Muscle layer of duodenum (tissue), 2 donors: ENCODE measurements around the gene EDEM2.

Experiments used
- H3K27ac ChIP-seq: one replicate; pipeline ENCODE4 v1.7.0; 2013; ENCODE audit warnings: mild to moderate bottlenecking, low read length
- H3K27me3 ChIP-seq: one replicate; pipeline ENCODE4 v1.7.0; 2013; ENCODE audit warnings: low read depth, mild to moderate bottlenecking, control low read depth, low read length
- H3K36me3 ChIP-seq, 2 donors: one replicate each; pipeline ENCODE4 v1.7.0; 2013; ENCODE audit warnings: low read length in 2 of 2, control low read depth in 1 of 2, mild to moderate bottlenecking in 1 of 2; ENCODE audit not compliant: insufficient read depth in 2 of 2, control insufficient read depth in 1 of 2
- H3K4me1 ChIP-seq, 2 donors: one replicate each; pipeline ENCODE4 v1.7.0; 2013; ENCODE audit warnings: low read length in 2 of 2, mild to moderate bottlenecking in 2 of 2, control low read depth in 1 of 2, moderate library complexity in 1 of 2; ENCODE audit not compliant: insufficient read depth in 2 of 2, control insufficient read depth in 1 of 2
- H3K4me3 ChIP-seq, 2 donors: one replicate each; pipeline ENCODE4 v1.7.0; 2013; ENCODE audit warnings: low read length in 2 of 2, low read depth in 1 of 2, mild to moderate bottlenecking in 1 of 2
- H3K9me3 ChIP-seq, 2 donors: one replicate each; pipeline ENCODE4 v1.7.0; 2013; ENCODE audit warnings: low read length in 2 of 2, control low read depth in 1 of 2, mild to moderate bottlenecking in 1 of 2; ENCODE audit not compliant: control insufficient read depth in 1 of 2
- donor health status: healthy.

Gene EDEM2

GRCh38 chr20:35144694-35145093, 2.4 kb downstream of the EDEM2 start:
- no peak overlapping the region for H3K27ac ChIP-seq
- peaks cover 9 to 23% of the 10 kb centered on the region in 2 donors for H3K36me3 ChIP-seq
- peaks cover 7 to 11% of the 10 kb centered on the region in 2 donors for H3K4me1 ChIP-seq
- H3K4me3 ChIP-seq, result no peak overlapping the region
- H3K9me3 ChIP-seq, result no peaks in the 10 kb centered on the region
- no peaks in the 10 kb centered on the region for H3K27me3 ChIP-seq

DNA sequence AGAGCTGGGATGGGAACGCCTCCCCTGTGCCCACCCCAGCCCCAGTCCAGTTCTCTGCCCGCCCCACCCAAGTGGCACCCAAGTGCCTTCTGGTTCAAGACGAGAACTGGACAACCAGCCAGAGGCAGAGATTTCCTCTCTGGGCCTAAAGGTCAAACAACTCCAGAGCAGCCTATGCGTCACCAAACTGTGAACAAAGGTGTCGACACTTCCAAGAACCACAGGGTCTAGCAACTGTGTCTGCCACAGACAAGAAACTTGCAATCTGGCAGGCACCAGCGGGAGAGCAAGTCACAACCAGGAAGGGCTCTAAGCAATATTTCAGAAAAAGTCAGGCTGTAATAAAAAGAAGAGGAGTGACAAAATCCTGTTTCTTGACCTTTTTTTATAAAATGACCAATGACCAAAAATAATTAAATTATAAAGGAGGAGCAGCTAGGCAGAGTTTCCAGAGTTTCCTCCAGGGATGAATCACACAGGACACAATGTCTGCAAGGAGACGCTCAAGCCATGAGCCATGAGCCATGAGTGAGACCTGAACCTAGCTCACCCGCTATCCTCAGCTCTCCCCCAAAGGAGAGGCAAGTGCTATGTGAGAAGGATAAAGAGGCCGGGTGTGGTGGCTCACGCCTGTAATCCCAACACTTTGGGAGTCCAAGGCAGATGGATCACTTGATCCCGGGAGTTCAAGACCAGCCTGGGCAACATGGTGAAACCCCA, 11.1 kb downstream of the EDEM2 start:
- peaks cover 0 to 4% of the 10 kb centered on the region in 2 donors for H3K4me1 ChIP-seq
- no peak overlapping the region for H3K27ac ChIP-seq
- no peaks in the 10 kb centered on the region for H3K9me3 ChIP-seq
- no peak overlapping the region for H3K4me3 ChIP-seq
- no peaks in the 10 kb centered on the region for H3K27me3 ChIP-seq
- H3K36me3 ChIP-seq, result peaks cover 33 to 53% of the 10 kb centered on the region in 2 donors

- peaks cover 0 to 4% of the 10 kb centered on the region in 2 donors for H3K4me1 ChIP-seq
- H3K9me3 ChIP-seq, result no peaks in the 10 kb centered on the region
- peaks cover 33 to 59% of the 10 kb centered on the region in 2 donors for H3K36me3 ChIP-seq
- H3K27me3 ChIP-seq, result no peaks in the 10 kb centered on the region
- no peak overlapping the region for H3K4me3 ChIP-seq
- H3K27ac ChIP-seq, result no peak overlapping the region
Measured at GRCh38 chr20:35134880-35135279, 12.3 kb downstream of the EDEM2 start.

GRCh38 chr20:35134472-35134871, 12.7 kb downstream of the EDEM2 start:
- Histone ChIP-seq H3K4me1 (peaks cover 0 to 4% of the 10 kb centered on the region in 2 donors), H3K4me3 (no peak overlapping the region), H3K27ac (no peak overlapping the region), H3K36me3 (peaks cover 36 to 59% of the 10 kb centered on the region in 2 donors), H3K27me3 (no peaks in the 10 kb centered on the region), H3K9me3 (no peaks in the 10 kb centered on the region)

DNA sequence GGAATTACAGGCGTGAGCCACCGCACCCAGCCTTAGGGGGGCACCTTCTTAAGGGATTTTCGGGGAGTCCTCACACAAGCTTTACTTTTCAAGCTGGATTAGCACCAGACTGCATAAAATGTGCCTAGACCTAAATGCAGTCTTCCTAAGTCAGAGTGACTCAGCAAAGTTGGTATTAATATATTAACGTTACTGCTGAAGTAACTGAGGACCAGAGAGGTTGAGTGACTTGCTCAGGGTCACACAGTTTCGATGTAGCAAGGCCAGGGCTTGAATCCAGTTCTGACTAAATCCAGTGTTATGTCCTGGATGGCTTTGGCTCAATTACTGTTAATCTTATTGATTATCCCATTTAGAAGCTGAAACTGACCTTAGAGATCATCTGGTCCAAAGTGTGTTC, 13.4 kb downstream of the EDEM2 start:
- H3K4me1 ChIP-seq, result peaks cover 0 to 4% of the 10 kb centered on the region in 2 donors
- no peak overlapping the region for H3K27ac ChIP-seq
- no peak overlapping the region for H3K4me3 ChIP-seq
- no peaks in the 10 kb centered on the region for H3K9me3 ChIP-seq
- H3K36me3 ChIP-seq, result peaks cover 36 to 59% of the 10 kb centered on the region in 2 donors
- H3K27me3 ChIP-seq, result no peaks in the 10 kb centered on the region

DNA sequence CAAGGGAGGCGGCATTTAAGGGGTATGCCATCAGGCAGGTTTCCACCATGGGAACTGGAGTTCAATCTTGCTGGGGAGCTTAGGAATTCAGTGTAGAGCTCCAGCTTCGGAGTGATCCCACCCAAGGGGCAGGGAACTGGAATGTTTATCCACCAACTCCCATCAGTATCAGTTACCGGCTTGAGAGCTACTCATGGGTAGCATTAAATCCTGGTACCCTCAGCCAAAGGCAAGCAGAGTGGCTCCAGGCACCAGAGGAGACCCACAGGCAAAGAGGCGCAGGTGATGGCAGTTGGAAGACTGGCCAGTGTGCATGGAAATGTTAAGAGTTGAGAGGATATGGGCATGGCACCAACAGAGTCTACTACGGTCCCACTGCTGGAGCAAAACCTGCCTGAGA, 14.1 kb downstream of the EDEM2 start:
- Histone ChIP-seq H3K27ac (no peak overlapping the region), H3K4me1 (peaks cover 0 to 4% of the 10 kb centered on the region in 2 donors), H3K27me3 (no peaks in the 10 kb centered on the region), H3K9me3 (no peaks in the 10 kb centered on the region), H3K36me3 (peaks cover 33 to 57% of the 10 kb centered on the region in 2 donors), H3K4me3 (no peak overlapping the region)

GRCh38 chr20:35131934-35132333, 15.2 kb downstream of the EDEM2 start:
- Histone ChIP-seq H3K27me3 (no peaks in the 10 kb centered on the region), H3K36me3 (peaks cover 34 to 51% of the 10 kb centered on the region in 2 donors), H3K4me3 (no peak overlapping the region), H3K9me3 (no peaks in the 10 kb centered on the region), H3K4me1 (peaks cover 0 to 4% of the 10 kb centered on the region in 2 donors), H3K27ac (no peak overlapping the region)

DNA sequence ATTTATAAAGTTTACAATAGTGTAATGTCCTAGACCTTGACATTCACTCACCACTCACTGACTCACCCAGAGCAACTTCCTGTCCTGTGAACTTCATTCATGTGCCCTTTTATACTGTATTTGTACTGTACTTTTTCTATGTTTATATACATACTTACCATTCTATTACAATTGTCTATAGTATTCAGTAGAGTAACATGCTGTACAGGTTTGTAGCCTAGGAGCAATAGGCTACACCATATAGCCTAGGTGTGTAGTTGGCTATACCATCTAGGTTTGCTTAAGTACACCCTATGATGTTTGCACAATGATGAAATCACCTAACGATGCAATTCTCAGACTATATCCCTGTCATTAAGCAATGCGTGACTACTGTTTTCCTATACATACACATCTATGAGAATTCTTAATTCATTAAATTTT, 17.5 kb downstream of the EDEM2 start:
- H3K27me3 ChIP-seq, result no peaks in the 10 kb centered on the region
- H3K36me3 ChIP-seq, result peaks cover 39 to 53% of the 10 kb centered on the region in 2 donors
- no peaks in the 10 kb centered on the region for H3K4me1 ChIP-seq
- no peak overlapping the region for H3K4me3 ChIP-seq
- no peak overlapping the region for H3K27ac ChIP-seq
- no peaks in the 10 kb centered on the region for H3K9me3 ChIP-seq

DNA sequence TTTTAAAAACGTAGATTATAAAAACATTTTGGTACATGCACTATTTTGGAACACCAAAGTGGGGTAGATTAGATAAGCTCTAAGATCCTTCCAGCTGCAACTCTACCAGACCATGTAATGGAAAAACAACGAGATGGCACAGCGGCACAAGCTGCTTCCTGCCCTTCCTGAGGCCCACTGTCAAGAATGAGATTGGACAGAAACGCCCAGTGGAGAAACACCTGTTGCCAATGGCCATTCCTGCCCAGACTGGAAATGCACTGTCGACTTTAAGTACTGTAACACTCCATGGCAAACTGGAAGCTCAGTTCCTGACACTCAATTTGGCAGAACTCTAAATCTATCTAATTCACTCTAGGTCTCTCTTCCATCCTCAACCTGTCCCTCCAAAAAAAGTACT, 21.4 kb downstream of the EDEM2 start:
- H3K4me3 ChIP-seq, result no peak overlapping the region
- H3K27me3 ChIP-seq, result no peaks in the 10 kb centered on the region
- no peaks in the 10 kb centered on the region for H3K4me1 ChIP-seq
- H3K27ac ChIP-seq, result no peak overlapping the region
- no peaks in the 10 kb centered on the region for H3K9me3 ChIP-seq
- peaks cover 51 to 53% of the 10 kb centered on the region in 2 donors for H3K36me3 ChIP-seq

- no peaks in the 10 kb centered on the region for H3K27me3 ChIP-seq
- no peaks in the 10 kb centered on the region for H3K4me1 ChIP-seq
- H3K36me3 ChIP-seq, result peaks cover 63 to 68% of the 10 kb centered on the region in 2 donors
- no peak overlapping the region for H3K4me3 ChIP-seq
- no peaks in the 10 kb centered on the region for H3K9me3 ChIP-seq
- H3K27ac ChIP-seq, result no peak overlapping the region
Measured at GRCh38 chr20:35122756-35123405, 24.3 kb downstream of the EDEM2 start.

DNA sequence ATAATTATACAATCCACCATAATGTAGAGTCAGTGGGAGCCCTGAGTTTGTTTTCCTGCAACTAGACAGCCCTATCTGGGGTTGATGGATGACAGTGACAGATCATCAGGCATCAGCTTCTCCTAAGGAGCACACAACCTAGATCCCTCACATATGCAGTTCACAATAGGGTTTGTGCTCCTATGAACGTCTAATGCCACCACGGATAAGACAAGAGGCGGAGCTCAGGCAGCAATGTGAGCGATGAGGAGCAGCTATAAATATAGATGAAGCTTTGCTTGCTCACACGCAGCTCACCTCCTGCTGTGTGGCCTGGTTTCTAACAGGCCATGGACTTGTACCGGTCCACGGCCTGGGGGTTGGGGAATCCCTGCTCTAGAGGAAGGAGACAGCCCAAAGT, 25.9 kb downstream of the EDEM2 start:
- peaks cover 54 to 74% of the 10 kb centered on the region in 2 donors for H3K36me3 ChIP-seq
- H3K4me1 ChIP-seq, result no peaks in the 10 kb centered on the region
- H3K27me3 ChIP-seq, result no peaks in the 10 kb centered on the region
- H3K9me3 ChIP-seq, result no peaks in the 10 kb centered on the region
- no peak overlapping the region for H3K4me3 ChIP-seq
- no peak overlapping the region for H3K27ac ChIP-seq
